ENCODE measurements around the gene AGBL1.

DNA sequence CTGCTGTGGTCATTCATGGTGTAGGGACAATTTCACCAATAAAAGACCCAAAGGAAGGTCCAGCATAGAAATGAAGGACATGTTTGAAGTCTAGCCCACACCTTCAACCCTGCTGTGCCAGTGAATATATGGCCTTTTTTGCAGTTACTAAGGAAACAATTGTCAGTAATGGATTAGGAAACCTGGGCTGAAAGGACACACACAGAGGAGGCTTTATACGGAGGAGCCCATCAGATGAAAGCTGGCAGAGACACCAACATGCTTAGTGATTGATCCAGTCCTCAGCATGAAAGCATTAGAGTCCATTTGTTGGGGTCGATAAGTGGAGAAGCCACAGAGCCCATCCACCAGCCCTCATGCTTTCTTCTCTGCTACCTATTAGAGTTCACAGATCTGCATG lies 584.3 kb downstream of the AGBL1 start:
- TF ChIP-seq, protein P1, sequence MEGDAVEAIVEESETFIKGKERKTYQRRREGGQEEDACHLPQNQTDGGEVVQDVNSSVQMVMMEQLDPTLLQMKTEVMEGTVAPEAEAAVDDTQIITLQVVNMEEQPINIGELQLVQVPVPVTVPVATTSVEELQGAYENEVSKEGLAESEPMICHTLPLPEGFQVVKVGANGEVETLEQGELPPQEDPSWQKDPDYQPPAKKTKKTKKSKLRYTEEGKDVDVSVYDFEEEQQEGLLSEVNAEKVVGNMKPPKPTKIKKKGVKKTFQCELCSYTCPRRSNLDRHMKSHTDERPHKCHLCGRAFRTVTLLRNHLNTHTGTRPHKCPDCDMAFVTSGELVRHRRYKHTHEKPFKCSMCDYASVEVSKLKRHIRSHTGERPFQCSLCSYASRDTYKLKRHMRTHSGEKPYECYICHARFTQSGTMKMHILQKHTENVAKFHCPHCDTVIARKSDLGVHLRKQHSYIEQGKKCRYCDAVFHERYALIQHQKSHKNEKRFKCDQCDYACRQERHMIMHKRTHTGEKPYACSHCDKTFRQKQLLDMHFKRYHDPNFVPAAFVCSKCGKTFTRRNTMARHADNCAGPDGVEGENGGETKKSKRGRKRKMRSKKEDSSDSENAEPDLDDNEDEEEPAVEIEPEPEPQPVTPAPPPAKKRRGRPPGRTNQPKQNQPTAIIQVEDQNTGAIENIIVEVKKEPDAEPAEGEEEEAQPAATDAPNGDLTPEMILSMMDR (IDR thresholded peaks at IDR 0.05): no peak
- TF ChIP-seq EZH2 (IDR thresholded peaks at IDR 0.05): no peak

All from neural progenitor cell (in vitro differentiated cells).